Loucy (cell line): ENCODE results near the gene PCDHGB7.
A peak's percentile ranks its signal among the peaks of the same experiment; 100 is the strongest.
"Not testable (repeated sequence)": the region's sequence is repeated elsewhere in the genome, so short reads cannot be mapped to it uniquely, and the experiment has no call there.

Experiments used
- H2AFZ ChIP-seq: fragments of 200-600 bp; sonication (generic); 2 replicates; pipeline ENCODE4 v1.6.0; 2016; ENCODE audit warnings: antibody characterized with exemption, mild to moderate bottlenecking, low read length, moderate library complexity
- H3F3A ChIP-seq: fragments of 200-600 bp; 2 replicates; pipeline ENCODE4 v1.6.0; 2016; ENCODE audit warnings: antibody characterized with exemption, low read depth, mild to moderate bottlenecking
- H3K27me3 ChIP-seq: fragments of 200-600 bp; sonication (generic); 2 replicates; pipeline ENCODE4 v1.6.1; 2014; ENCODE audit warnings: low read length, mild to moderate bottlenecking; ENCODE audit not compliant: insufficient read depth, poor library complexity, severe bottlenecking
- H3K36me3 ChIP-seq: fragments of 200-600 bp; sonication (generic); 2 replicates; pipeline ENCODE4 v1.6.1; 2016; ENCODE audit warnings: low read length; ENCODE audit not compliant: insufficient read depth
- H3K4me1 ChIP-seq: fragments of 200-600 bp; sonication (generic); 2 replicates; pipeline ENCODE4 v1.5.1; 2014; ENCODE audit warnings: low read length, mild to moderate bottlenecking; ENCODE audit not compliant: insufficient read depth, poor library complexity, severe bottlenecking
- H3K4me2 ChIP-seq: fragments of 200-600 bp; sonication (generic); 2 replicates; pipeline ENCODE4 v1.6.0; 2014; ENCODE audit warnings: antibody characterized with exemption, low read length, low read depth, mild to moderate bottlenecking; ENCODE audit not compliant: poor library complexity, severe bottlenecking
- H3K4me3 ChIP-seq: fragments of 200-600 bp; sonication (generic); 2 replicates; pipeline ENCODE4 v1.5.1; 2014; ENCODE audit warnings: low read length, mild to moderate bottlenecking, mixed read lengths; ENCODE audit not compliant: poor library complexity, severe bottlenecking
- H3K79me2 ChIP-seq: fragments of 200-600 bp; sonication (generic); 2 replicates; pipeline ENCODE4 v1.6.1; 2014; ENCODE audit warnings: low read length; ENCODE audit not compliant: insufficient read depth
- H3K9ac ChIP-seq: fragments of 200-600 bp; sonication (generic); 2 replicates; pipeline ENCODE4 v1.6.0; 2014; ENCODE audit warnings: mild to moderate bottlenecking, low read depth, low read length, moderate library complexity; ENCODE audit not compliant: poor library complexity, severe bottlenecking
- H3K9me2 ChIP-seq: fragments of 200-600 bp; sonication (generic); replicated peaks from 2 replicates; pipeline ENCODE4 v1.6.1; 2016; ENCODE audit warnings: low read depth, low read length, mixed read lengths
- H3K9me3 ChIP-seq: fragments of 200-600 bp; sonication (generic); 2 replicates; pipeline ENCODE4 v1.6.1; 2014; ENCODE audit warnings: mild to moderate bottlenecking, antibody characterized with exemption, low read length, low read depth; ENCODE audit not compliant: insufficient read depth
- H4K20me1 ChIP-seq: fragments of 200-600 bp; sonication (generic); 2 replicates; pipeline ENCODE4 v1.6.0; 2014; ENCODE audit warnings: antibody characterized with exemption, low read length, mild to moderate bottlenecking; ENCODE audit not compliant: insufficient read depth, poor library complexity, severe bottlenecking
- EZH2phosphoT487 ChIP-seq: fragments of 200-600 bp; IDR thresholded peaks from 2 replicates; pipeline ENCODE4 v1.6.1; 2018; ENCODE audit warnings: antibody characterized with exemption, mild to moderate bottlenecking, moderate library complexity, borderline replicate concordance
- TF ChIP-seq, protein P1 (sequence below): fragments of 200-600 bp; sonication (generic); conservative IDR thresholded peaks from 2 replicates; pipeline ENCODE4 v1.5.1; 2014; ENCODE audit warnings: mild to moderate bottlenecking, antibody characterized with exemption, low read length

The PCDHGB7 gene

DNA sequence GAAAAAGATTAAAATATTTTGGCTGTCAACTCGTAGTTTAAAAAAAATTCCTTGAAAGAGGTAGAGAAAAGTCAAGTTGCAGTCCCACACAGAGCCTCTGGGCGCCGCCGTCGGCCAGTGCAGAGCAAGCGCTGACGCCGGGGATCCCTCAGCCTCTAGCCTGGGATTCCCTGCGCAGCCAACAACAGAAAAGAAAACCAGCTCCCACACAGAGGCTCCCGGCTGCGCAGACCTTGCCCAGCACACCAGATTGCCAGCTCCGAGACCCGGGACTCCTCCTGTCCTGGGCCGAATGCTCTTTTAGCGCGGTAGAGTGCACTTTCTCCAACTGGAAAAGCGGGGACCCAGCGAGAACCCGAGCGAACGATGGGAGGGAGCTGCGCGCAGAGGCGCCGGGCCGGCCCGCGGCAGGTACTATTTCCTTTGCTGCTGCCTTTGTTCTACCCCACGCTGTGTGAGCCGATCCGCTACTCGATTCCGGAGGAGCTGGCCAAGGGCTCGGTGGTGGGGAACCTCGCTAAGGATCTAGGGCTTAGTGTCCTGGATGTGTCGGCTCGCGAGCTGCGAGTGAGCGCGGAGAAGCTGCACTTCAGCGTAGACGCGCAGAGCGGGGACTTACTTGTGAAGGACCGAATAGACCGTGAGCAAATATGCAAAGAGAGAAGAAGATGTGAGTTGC, at the start of gene PCDHGB7:
PCDHGB7 (plus strand) TSS at position 184 of the 679 bp plus-strand sequence; CDS start at position 367, 183 bp downstream.
- H3K79me2 ChIP-seq, H3F3A ChIP-seq, H3K9ac ChIP-seq, H3K27me3 ChIP-seq, H3K36me3 ChIP-seq, H3K4me2 ChIP-seq, H2AFZ ChIP-seq, H3K9me2 ChIP-seq, H4K20me1 ChIP-seq, H3K4me1 ChIP-seq, H3K9me3 ChIP-seq: not testable (repeated sequence)
- H3K4me3 ChIP-seq: peak within 1 kb of the TSS; percentile 21
- TF ChIP-seq, protein P1, sequence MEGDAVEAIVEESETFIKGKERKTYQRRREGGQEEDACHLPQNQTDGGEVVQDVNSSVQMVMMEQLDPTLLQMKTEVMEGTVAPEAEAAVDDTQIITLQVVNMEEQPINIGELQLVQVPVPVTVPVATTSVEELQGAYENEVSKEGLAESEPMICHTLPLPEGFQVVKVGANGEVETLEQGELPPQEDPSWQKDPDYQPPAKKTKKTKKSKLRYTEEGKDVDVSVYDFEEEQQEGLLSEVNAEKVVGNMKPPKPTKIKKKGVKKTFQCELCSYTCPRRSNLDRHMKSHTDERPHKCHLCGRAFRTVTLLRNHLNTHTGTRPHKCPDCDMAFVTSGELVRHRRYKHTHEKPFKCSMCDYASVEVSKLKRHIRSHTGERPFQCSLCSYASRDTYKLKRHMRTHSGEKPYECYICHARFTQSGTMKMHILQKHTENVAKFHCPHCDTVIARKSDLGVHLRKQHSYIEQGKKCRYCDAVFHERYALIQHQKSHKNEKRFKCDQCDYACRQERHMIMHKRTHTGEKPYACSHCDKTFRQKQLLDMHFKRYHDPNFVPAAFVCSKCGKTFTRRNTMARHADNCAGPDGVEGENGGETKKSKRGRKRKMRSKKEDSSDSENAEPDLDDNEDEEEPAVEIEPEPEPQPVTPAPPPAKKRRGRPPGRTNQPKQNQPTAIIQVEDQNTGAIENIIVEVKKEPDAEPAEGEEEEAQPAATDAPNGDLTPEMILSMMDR: peak; percentile 60

DNA sequence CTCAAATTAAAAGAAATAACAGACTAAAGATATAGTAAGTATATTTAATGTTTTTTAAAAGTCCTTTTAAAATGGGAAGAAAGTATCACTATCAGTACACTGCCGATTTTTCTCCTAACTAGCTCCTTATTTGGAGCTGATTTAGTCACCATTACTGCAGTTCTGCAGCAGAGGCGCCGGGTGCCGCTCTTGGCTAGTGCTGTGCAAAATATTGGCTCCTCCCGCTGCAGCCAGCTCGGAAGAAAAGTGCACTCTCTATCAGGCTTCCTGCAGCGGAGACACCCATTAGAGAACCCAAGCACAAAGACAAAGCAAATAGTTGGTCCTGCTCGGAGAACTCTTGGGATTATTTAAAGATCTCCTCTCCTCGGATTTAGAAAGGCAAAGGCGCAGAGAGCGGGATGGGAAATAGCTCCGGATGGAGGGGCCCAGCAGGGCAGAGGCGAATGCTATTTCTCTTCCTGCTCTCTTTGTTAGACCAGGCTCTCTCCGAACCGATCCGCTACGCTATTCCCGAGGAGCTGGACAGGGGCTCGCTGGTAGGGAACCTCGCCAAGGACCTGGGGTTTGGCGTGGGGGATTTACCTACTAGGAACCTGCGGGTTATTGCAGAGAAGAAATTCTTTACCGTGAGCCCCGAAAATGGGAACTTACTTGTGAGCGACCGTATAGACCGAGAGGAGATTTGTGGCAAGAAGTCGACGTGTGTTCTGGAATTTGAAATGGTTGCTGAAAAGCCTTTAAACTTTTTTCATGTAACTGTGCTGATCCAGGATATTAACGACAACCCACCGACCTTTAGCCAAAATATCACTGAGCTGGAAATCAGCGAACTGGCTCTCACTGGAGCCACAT, 47.3 kb upstream of the PCDHGB7 start, which contains the start of gene PCDHGB3:
PCDHGB3 (plus strand) TSS at position 249 of the 855 bp plus-strand sequence; CDS start at position 402, 153 bp downstream.
- H3K4me3 ChIP-seq: no peak within 1 kb of the TSS
- H3K79me2 ChIP-seq: no peaks in the 10 kb centered on the region
- H3K9me3 ChIP-seq: peaks cover 2% of the 10 kb centered on the region; the same call in 1 of the 2 replicates
- no peak within 1 kb of the TSS for H2AFZ ChIP-seq
- H3K4me2 ChIP-seq: no peak within 1 kb of the TSS
- no peaks in the 10 kb centered on the region for H3K4me1 ChIP-seq
- no peaks in the 10 kb centered on the region for H3F3A ChIP-seq
- TF ChIP-seq, protein P1: no peak
- no peak for TF ChIP-seq EZH2phosphoT487
- H3K27me3 ChIP-seq: no peaks in the 10 kb centered on the region
- H3K36me3 ChIP-seq: no peaks in the 10 kb centered on the region
- H4K20me1 ChIP-seq: no peaks in the 10 kb centered on the region
- H3K9me2 ChIP-seq: no peaks in the 10 kb centered on the region
- no peak within 1 kb of the TSS for H3K9ac ChIP-seq

DNA sequence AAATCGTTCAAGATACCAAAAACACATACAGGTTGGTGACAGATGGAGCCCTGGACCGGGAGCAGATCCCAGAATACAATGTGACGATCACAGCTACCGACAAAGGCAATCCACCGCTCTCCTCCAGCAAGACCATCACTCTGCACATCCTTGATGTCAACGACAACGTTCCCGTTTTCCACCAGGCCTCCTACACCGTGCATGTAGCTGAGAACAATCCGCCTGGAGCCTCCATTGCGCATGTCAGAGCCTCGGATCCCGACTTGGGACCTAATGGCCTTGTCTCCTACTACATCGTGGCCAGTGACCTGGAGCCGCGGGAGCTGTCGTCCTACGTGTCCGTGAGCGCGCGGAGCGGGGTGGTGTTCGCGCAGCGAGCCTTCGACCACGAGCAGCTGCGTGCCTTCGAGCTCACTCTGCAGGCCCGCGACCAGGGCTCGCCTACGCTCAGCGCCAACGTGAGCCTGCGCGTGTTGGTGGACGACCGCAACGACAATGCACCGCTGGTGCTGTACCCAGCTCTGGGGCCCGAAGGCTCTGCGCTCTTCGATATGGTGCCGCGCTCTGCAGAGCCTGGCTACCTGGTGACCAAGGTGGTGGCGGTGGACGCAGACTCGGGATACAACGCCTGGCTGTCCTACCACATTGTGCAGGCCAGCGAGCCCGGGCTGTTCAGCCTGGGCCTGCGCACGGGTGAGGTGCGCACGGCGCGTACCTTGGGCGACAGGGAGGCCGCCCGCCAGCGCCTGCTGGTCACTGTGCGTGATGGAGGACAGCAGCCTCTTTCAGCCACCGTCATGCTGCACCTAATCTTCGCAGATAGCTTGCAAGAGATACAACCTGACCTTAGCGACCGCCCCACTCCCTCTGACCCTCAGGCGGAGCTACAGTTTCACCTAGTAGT, 45.7 kb upstream of the PCDHGB7 start:
- Histone ChIP-seq H3K9me3 (peaks cover 2% of the 10 kb centered on the region; the same call in 1 of the 2 replicates), H3K4me3 (no peak overlapping the region), H3K36me3 (no peaks in the 10 kb centered on the region)

More for the DNA sequence above, 45.7 kb upstream of the PCDHGB7 start:
- Histone ChIP-seq H3K79me2 (no peaks in the 10 kb centered on the region), H3K4me2 (no peak overlapping the region), H2AFZ (no peak overlapping the region), H3F3A (no peaks in the 10 kb centered on the region), H3K9me2 (no peaks in the 10 kb centered on the region), H3K9ac (no peak overlapping the region), H3K4me1 (no peaks in the 10 kb centered on the region), H3K27me3 (no peaks in the 10 kb centered on the region), H4K20me1 (no peaks in the 10 kb centered on the region)
- TF ChIP-seq, protein P1: no peak
- no peak for TF ChIP-seq EZH2phosphoT487
